Muscle of leg (tissue), 11 donors: ENCODE measurements around the gene HEBP1. TPM values are rescaled to one million over a fixed set of nuclear protein-coding genes. Genes with fewer than 3 reads are reported as not detected.

Experiments used
- DNase-seq: peaks from one replicate; pipeline ENCODE4 v3.0.0; 2013
- H3K27ac ChIP-seq: one replicate; pipeline ENCODE4 v1.5.1; 2013; ENCODE audit warnings: mild to moderate bottlenecking, low read length, control low read depth
- H3K27me3 ChIP-seq: one replicate; pipeline ENCODE4 v1.6.1; 2013; ENCODE audit warnings: low read length; ENCODE audit not compliant: control insufficient read depth, insufficient read depth
- H3K36me3 ChIP-seq: one replicate; pipeline ENCODE4 v1.6.1; 2013; ENCODE audit warnings: low read length; ENCODE audit not compliant: control insufficient read depth, insufficient read depth
- H3K4me1 ChIP-seq: one replicate; pipeline ENCODE4 v1.6.1; 2013; ENCODE audit warnings: low read length; ENCODE audit not compliant: control insufficient read depth, insufficient read depth
- H3K4me3 ChIP-seq: one replicate; pipeline ENCODE4 v1.5.1; 2013; ENCODE audit warnings: low read length, control low read depth
- H3K9me3 ChIP-seq: replicated peaks from 2 replicates; pipeline ENCODE4 v1.6.1; 2013; ENCODE audit warnings: low read depth, low read length; ENCODE audit not compliant: control insufficient read depth
- WGBS: methylation state at CpG from one replicate; pipeline ENCODE4 v1.1.5; 2013; ENCODE audit warnings: missing lambda C conversion rate; ENCODE audit not compliant: insufficient coverage; 5-methylcytosine and 5-hydroxymethylcytosine counted together
- polyA plus RNA-seq, 8 donors: library from polyadenylated mRNA; unstranded; fragments of 120-200 nt; gene quantifications; one replicate each; pipeline versions ENCODE4 v1.2.1 to v1.2.3, GENCODE V29; 2013; ENCODE audit warnings: inconsistent platforms in 1 of 8, low replicate concordance in 1 of 8; ENCODE audit not compliant: insufficient read length in 8 of 8, insufficient read depth in 1 of 8
- total RNA-seq: library from RNA; stranded (reverse); fragments of 120-200 nt; gene quantifications from one replicate; pipeline ENCODE4 v1.2.4, GENCODE V29; 2013

The HEBP1 gene
- total and polyA plus RNA-seq, 9 donors, result 13.9 to 63.2 (median 47.0) TPM

GRCh38 chr12:12979731-12980259, 20.3 kb downstream of the HEBP1 start:
- no peak overlapping the region for H3K4me3 ChIP-seq
- H3K4me1 ChIP-seq, result peaks cover 11% of the 10 kb centered on the region
- H3K27me3 ChIP-seq, result no peaks in the 10 kb centered on the region
- 30% methylated on average over 3 of the region's 4 CpGs for WGBS
- peak overlapping the region; percentile 90 for H3K27ac ChIP-seq
- H3K36me3 ChIP-seq, result peaks cover 16% of the 10 kb centered on the region
- no peaks in the 10 kb centered on the region for H3K9me3 ChIP-seq
- DNase-seq, result peak; percentile 96

GRCh38 chr12:12979126-12979525, 20.9 kb downstream of the HEBP1 start:
- Histone ChIP-seq H3K4me3 (no peak overlapping the region), H3K9me3 (no peaks in the 10 kb centered on the region), H3K27me3 (no peaks in the 10 kb centered on the region), H3K4me1 (peaks cover 11% of the 10 kb centered on the region), H3K36me3 (peaks cover 21% of the 10 kb centered on the region), H3K27ac (peak overlapping the region; percentile 90)
- DNase-seq, result peak; percentile 80
- WGBS, result no CpG with 5 or more reads among the region's 4 CpGs

- H3K27ac ChIP-seq, result no peak overlapping the region
- peaks cover 33% of the 10 kb centered on the region for H3K36me3 ChIP-seq
- DNase-seq, result no peak
- H3K9me3 ChIP-seq, result peaks cover 7% of the 10 kb centered on the region
- H3K4me3 ChIP-seq, result no peak overlapping the region
- WGBS, result 94% methylated on average over 2 of the region's 4 CpGs
- H3K27me3 ChIP-seq, result no peaks in the 10 kb centered on the region
- peaks cover 11% of the 10 kb centered on the region for H3K4me1 ChIP-seq
These were observed 22.8 kb downstream of the HEBP1 start for GRCh38 chr12:12977231-12977630.

GRCh38 chr12:12976366-12976765, 23.7 kb downstream of the HEBP1 start:
- Histone ChIP-seq H3K27ac (no peak overlapping the region), H3K9me3 (peaks cover 7% of the 10 kb centered on the region), H3K36me3 (peaks cover 36% of the 10 kb centered on the region), H3K4me3 (no peak overlapping the region), H3K4me1 (peaks cover 11% of the 10 kb centered on the region), H3K27me3 (no peaks in the 10 kb centered on the region)
- WGBS, result 80% methylated on average over 1 of the region's 2 CpGs
- peak; percentile 61 for DNase-seq

- Histone ChIP-seq H3K27ac (peak overlapping the region; percentile 37), H3K36me3 (peaks cover 38% of the 10 kb centered on the region), H3K27me3 (no peaks in the 10 kb centered on the region), H3K4me3 (no peak overlapping the region), H3K4me1 (peaks cover 7% of the 10 kb centered on the region), H3K9me3 (peaks cover 7% of the 10 kb centered on the region)
- DNase-seq, result peak; percentile 28
- WGBS, result 68% methylated on average over 8 of the region's 14 CpGs
These were observed 24.6 kb downstream of the HEBP1 start for GRCh38 chr12:12975322-12976077.

- H3K4me3 ChIP-seq, result no peak overlapping the region
These were observed 25.9 kb downstream of the HEBP1 start for GRCh38 chr12:12974211-12974610.

GRCh38 chr12:12973019-12973418, 27.0 kb downstream of the HEBP1 start:
- 100% methylated on average over 1 of the region's 2 CpGs for WGBS
- Histone ChIP-seq H3K27ac (no peak overlapping the region), H3K4me1 (no peaks in the 10 kb centered on the region), H3K9me3 (peaks cover 7% of the 10 kb centered on the region), H3K36me3 (peaks cover 36% of the 10 kb centered on the region), H3K27me3 (no peaks in the 10 kb centered on the region), H3K4me3 (no peak overlapping the region)
- no peak for DNase-seq

More at GRCh38 chr12:12974211-12974610, 25.9 kb downstream of the HEBP1 start:
- DNase-seq, result peak; percentile 17
- no peak overlapping the region for H3K27ac ChIP-seq
- H3K36me3 ChIP-seq, result peaks cover 38% of the 10 kb centered on the region
- H3K4me1 ChIP-seq, result peaks cover 2% of the 10 kb centered on the region
- 69% methylated on average over 3 of the region's 4 CpGs for WGBS
- peaks cover 7% of the 10 kb centered on the region for H3K9me3 ChIP-seq
- no peaks in the 10 kb centered on the region for H3K27me3 ChIP-seq

GRCh38 chr12:12965836-12966235, 34.2 kb downstream of the HEBP1 start:
- DNase-seq, result no peak
- no peaks in the 10 kb centered on the region for H3K27me3 ChIP-seq
- H3K4me3 ChIP-seq, result no peak overlapping the region
- H3K4me1 ChIP-seq, result no peaks in the 10 kb centered on the region
- no peaks in the 10 kb centered on the region for H3K9me3 ChIP-seq
- no peak overlapping the region for H3K27ac ChIP-seq
- whole genome bisulfite sequencing, result 49% methylated on average over 3 of the region's 4 CpGs
- peaks cover 6% of the 10 kb centered on the region for H3K36me3 ChIP-seq

GRCh38 chr12:12964255-12964654, 35.8 kb downstream of the HEBP1 start:
- peaks cover 6% of the 10 kb centered on the region for H3K36me3 ChIP-seq
- no peaks in the 10 kb centered on the region for H3K4me1 ChIP-seq
- WGBS, result 92% methylated on average over 3 of the region's 4 CpGs
- H3K4me3 ChIP-seq, result no peak overlapping the region
- no peaks in the 10 kb centered on the region for H3K27me3 ChIP-seq
- DNase-seq, result no peak
- no peak overlapping the region for H3K27ac ChIP-seq
- H3K9me3 ChIP-seq, result no peaks in the 10 kb centered on the region

GRCh38 chr12:12960639-12961209, 39.3 kb downstream of the HEBP1 start:
- Histone ChIP-seq H3K27ac (no peak overlapping the region), H3K4me3 (no peak overlapping the region), H3K27me3 (no peaks in the 10 kb centered on the region), H3K36me3 (no peaks in the 10 kb centered on the region), H3K9me3 (no peaks in the 10 kb centered on the region), H3K4me1 (no peaks in the 10 kb centered on the region)
- WGBS, result 86% methylated on average over 1 of the region's 5 CpGs
- DNase-seq, result no peak
